WTC11 (cell line): ENCODE data around the gene SPNS3. TPM values are rescaled to one million over a fixed set of nuclear protein-coding genes. Genes with fewer than 3 reads are reported as not detected.

Experiments
- ATAC-seq: fragments of 200-7000 bp; cut with Tn5 transposase; 2 replicates; pipeline ENCODE4 v1.10.0; 2021; ENCODE audit warnings: mild to moderate bottlenecking, moderate library complexity
- CTCF ChIA-PET: fragments of 300-600 bp; sonication (Branson Sonifier 250); formaldehyde crosslinking; loops from one replicate; lab custom pipeline; 2021; ENCODE audit warnings: antibody characterized with exemption; lab: Charles Lee
- POLR2A ChIA-PET: fragments of 350-600 bp; sonication (Branson Sonifier 250); formaldehyde crosslinking; loops from one replicate; lab custom pipeline; 2021; ENCODE audit warnings: antibody characterized with exemption; lab: Charles Lee
- DNase-seq: peaks from one replicate; pipeline ENCODE4 v3.0.0; 2021; ENCODE audit warnings: low spot score
- H3K27ac Mint-ChIP-seq: 2 replicates; pipeline ENCODE4 v1.8.0; 2021; ENCODE audit warnings: mixed read lengths
- H3K27me3 Mint-ChIP-seq: 2 replicates; pipeline ENCODE4 v1.8.0; 2021; ENCODE audit warnings: low read depth, mild to moderate bottlenecking, moderate library complexity, mixed read lengths
- H3K36me3 Mint-ChIP-seq: 2 replicates; pipeline ENCODE4 v1.8.0; 2021; ENCODE audit warnings: mixed read lengths
- H3K4me1 Mint-ChIP-seq: 2 replicates; pipeline ENCODE4 v1.8.0; 2022; ENCODE audit warnings: mixed read lengths
- H3K4me3 Mint-ChIP-seq: 2 replicates; pipeline ENCODE4 v1.8.0; 2021; ENCODE audit warnings: mild to moderate bottlenecking, moderate library complexity, mixed read lengths
- H3K9me3 Mint-ChIP-seq: 2 replicates; pipeline ENCODE4 v1.8.0; 2021; ENCODE audit warnings: mixed read lengths
- AFF4 ChIP-seq: sonication (generic); formaldehyde crosslinking; IDR thresholded peaks from 2 replicates; pipeline ENCODE4 v1.8.1; 2023; ENCODE audit warnings: mild to moderate bottlenecking, missing genetic modification reagents, borderline replicate concordance
- ATF6 ChIP-seq: sonication (generic); formaldehyde crosslinking; IDR thresholded peaks from 2 replicates; pipeline ENCODE4 v1.8.1; 2023; ENCODE audit warnings: mild to moderate bottlenecking, missing genetic modification reagents
- CDX4 ChIP-seq: fragments of 250-450 bp; sonication (Bioruptor Pico); IDR thresholded peaks from 2 replicates; pipeline ENCODE4 v1.9.0; 2021; ENCODE audit warnings: moderate library complexity, mild to moderate bottlenecking, inconsistent platforms, borderline replicate concordance
- ETV6 ChIP-seq: sonication (generic); formaldehyde crosslinking; IDR thresholded peaks from 2 replicates; pipeline ENCODE4 v1.8.1; 2022; ENCODE audit warnings: mild to moderate bottlenecking, missing genetic modification reagents
- MYBL2 ChIP-seq: sonication (generic); formaldehyde crosslinking; IDR thresholded peaks from 2 replicates; pipeline ENCODE4 v1.8.1; 2023; ENCODE audit warnings: mild to moderate bottlenecking, moderate library complexity, missing genetic modification reagents
- NR3C1 ChIP-seq: sonication (generic); formaldehyde crosslinking; conservative IDR thresholded peaks from 2 replicates; pipeline ENCODE4 v1.8.1; 2023; ENCODE audit warnings: low read depth, mild to moderate bottlenecking, missing genetic modification reagents
- OVOL2 ChIP-seq: fragments of 250-450 bp; sonication (Bioruptor Pico); IDR thresholded peaks from 2 replicates; pipeline ENCODE4 v1.9.0; 2021; ENCODE audit warnings: mild to moderate bottlenecking, borderline replicate concordance
- RORB ChIP-seq: fragments of 250-450 bp; sonication (Bioruptor Pico); IDR thresholded peaks from 2 replicates; pipeline ENCODE4 v1.9.0; 2021; ENCODE audit warnings: mild to moderate bottlenecking
- SOX15 ChIP-seq: fragments of 250-450 bp; sonication (Bioruptor Pico); IDR thresholded peaks from 2 replicates; pipeline ENCODE4 v1.9.0; 2021; ENCODE audit warnings: mild to moderate bottlenecking
- ZSCAN18 ChIP-seq: fragments of 250-450 bp; sonication (Bioruptor Pico); IDR thresholded peaks from 2 replicates; pipeline ENCODE4 v2.1.2; 2022; ENCODE audit warnings: mild to moderate bottlenecking, moderate library complexity
- total RNA-seq: library from RNA; stranded (reverse); gene quantifications from 3 replicates; pipeline ENCODE4 v1.2.3, GENCODE V29; 2021
- TF ChIP-seq, protein P1 (sequence below): sonication (generic); formaldehyde crosslinking; IDR thresholded peaks from 2 replicates; pipeline ENCODE4 v1.8.1; 2022; ENCODE audit warnings: mild to moderate bottlenecking, moderate library complexity, missing genetic modification reagents
- TF ChIP-seq, protein P2 (sequence below): sonication (generic); formaldehyde crosslinking; IDR thresholded peaks from 2 replicates; pipeline ENCODE4 v1.8.0; 2023; ENCODE audit warnings: mild to moderate bottlenecking, missing genetic modification reagents
- TF ChIP-seq, protein P3 (sequence below): sonication (generic); formaldehyde crosslinking; IDR thresholded peaks from 2 replicates; pipeline ENCODE4 v1.8.0; 2022; ENCODE audit warnings: mild to moderate bottlenecking, missing genetic modification reagents
- TF ChIP-seq, protein P4 (sequence below): fragments of 250-450 bp; sonication (Bioruptor Pico); IDR thresholded peaks from 2 replicates; pipeline ENCODE4 v1.9.0; 2021; ENCODE audit warnings: mild to moderate bottlenecking, borderline replicate concordance
- TF ChIP-seq, protein P5 (sequence below): fragments of 250-450 bp; sonication (Bioruptor Pico); IDR thresholded peaks from 2 replicates; pipeline ENCODE4 v1.9.0; 2021; ENCODE audit warnings: mild to moderate bottlenecking

SPNS3 gene
- total RNA-seq, 1 experiment from 2014 or later = not detected

- no peak for ATAC-seq
- H3K27me3 Mint-ChIP-seq = no peaks in the 10 kb centered on the region
- ChIA-PET CTCF (interaction anchor here (0.7 to 0.9 kb wide), 2 partner anchors 20 to 59 kb away, joined by 3 read pairs; no protein-coding TSS in a partner anchor), POLR2A (no interaction called here)
- H3K4me3 Mint-ChIP-seq = no peak overlapping the region
- no peak overlapping the region for H3K27ac Mint-ChIP-seq
- H3K36me3 Mint-ChIP-seq = no peaks in the 10 kb centered on the region
- no peaks in the 10 kb centered on the region for H3K9me3 Mint-ChIP-seq
- no peak for DNase-seq
- H3K4me1 Mint-ChIP-seq = no peaks in the 10 kb centered on the region
- TF ChIP-seq, protein P1, sequence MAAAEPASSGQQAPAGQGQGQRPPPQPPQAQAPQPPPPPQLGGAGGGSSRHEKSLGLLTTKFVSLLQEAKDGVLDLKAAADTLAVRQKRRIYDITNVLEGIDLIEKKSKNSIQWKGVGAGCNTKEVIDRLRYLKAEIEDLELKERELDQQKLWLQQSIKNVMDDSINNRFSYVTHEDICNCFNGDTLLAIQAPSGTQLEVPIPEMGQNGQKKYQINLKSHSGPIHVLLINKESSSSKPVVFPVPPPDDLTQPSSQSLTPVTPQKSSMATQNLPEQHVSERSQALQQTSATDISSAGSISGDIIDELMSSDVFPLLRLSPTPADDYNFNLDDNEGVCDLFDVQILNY (CRISPR knock-in tag) = no peak
- TF ChIP-seq, protein P2, sequence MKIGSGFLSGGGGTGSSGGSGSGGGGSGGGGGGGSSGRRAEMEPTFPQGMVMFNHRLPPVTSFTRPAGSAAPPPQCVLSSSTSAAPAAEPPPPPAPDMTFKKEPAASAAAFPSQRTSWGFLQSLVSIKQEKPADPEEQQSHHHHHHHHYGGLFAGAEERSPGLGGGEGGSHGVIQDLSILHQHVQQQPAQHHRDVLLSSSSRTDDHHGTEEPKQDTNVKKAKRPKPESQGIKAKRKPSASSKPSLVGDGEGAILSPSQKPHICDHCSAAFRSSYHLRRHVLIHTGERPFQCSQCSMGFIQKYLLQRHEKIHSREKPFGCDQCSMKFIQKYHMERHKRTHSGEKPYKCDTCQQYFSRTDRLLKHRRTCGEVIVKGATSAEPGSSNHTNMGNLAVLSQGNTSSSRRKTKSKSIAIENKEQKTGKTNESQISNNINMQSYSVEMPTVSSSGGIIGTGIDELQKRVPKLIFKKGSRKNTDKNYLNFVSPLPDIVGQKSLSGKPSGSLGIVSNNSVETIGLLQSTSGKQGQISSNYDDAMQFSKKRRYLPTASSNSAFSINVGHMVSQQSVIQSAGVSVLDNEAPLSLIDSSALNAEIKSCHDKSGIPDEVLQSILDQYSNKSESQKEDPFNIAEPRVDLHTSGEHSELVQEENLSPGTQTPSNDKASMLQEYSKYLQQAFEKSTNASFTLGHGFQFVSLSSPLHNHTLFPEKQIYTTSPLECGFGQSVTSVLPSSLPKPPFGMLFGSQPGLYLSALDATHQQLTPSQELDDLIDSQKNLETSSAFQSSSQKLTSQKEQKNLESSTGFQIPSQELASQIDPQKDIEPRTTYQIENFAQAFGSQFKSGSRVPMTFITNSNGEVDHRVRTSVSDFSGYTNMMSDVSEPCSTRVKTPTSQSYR (CRISPR knock-in tag) = no peak
- TF ChIP-seq MYBL2 (CRISPR knock-in tag) (no peak), ATF6 (no peak), CDX4 (CRISPR knock-in tag) (no peak), NR3C1 (no peak), ETV6 (CRISPR knock-in tag) (no peak), RORB (CRISPR knock-in tag) (no peak), OVOL2 (CRISPR knock-in tag) (no peak), AFF4 (CRISPR knock-in tag) (no peak), ZSCAN18 (CRISPR knock-in tag) (no peak), SOX15 (CRISPR knock-in tag) (no peak)
- TF ChIP-seq, protein P3, sequence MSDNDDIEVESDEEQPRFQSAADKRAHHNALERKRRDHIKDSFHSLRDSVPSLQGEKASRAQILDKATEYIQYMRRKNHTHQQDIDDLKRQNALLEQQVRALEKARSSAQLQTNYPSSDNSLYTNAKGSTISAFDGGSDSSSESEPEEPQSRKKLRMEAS (CRISPR knock-in tag) = no peak
- TF ChIP-seq, protein P4, sequence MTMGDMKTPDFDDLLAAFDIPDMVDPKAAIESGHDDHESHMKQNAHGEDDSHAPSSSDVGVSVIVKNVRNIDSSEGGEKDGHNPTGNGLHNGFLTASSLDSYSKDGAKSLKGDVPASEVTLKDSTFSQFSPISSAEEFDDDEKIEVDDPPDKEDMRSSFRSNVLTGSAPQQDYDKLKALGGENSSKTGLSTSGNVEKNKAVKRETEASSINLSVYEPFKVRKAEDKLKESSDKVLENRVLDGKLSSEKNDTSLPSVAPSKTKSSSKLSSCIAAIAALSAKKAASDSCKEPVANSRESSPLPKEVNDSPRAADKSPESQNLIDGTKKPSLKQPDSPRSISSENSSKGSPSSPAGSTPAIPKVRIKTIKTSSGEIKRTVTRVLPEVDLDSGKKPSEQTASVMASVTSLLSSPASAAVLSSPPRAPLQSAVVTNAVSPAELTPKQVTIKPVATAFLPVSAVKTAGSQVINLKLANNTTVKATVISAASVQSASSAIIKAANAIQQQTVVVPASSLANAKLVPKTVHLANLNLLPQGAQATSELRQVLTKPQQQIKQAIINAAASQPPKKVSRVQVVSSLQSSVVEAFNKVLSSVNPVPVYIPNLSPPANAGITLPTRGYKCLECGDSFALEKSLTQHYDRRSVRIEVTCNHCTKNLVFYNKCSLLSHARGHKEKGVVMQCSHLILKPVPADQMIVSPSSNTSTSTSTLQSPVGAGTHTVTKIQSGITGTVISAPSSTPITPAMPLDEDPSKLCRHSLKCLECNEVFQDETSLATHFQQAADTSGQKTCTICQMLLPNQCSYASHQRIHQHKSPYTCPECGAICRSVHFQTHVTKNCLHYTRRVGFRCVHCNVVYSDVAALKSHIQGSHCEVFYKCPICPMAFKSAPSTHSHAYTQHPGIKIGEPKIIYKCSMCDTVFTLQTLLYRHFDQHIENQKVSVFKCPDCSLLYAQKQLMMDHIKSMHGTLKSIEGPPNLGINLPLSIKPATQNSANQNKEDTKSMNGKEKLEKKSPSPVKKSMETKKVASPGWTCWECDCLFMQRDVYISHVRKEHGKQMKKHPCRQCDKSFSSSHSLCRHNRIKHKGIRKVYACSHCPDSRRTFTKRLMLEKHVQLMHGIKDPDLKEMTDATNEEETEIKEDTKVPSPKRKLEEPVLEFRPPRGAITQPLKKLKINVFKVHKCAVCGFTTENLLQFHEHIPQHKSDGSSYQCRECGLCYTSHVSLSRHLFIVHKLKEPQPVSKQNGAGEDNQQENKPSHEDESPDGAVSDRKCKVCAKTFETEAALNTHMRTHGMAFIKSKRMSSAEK (CRISPR knock-in tag) = no peak
- TF ChIP-seq, protein P5, sequence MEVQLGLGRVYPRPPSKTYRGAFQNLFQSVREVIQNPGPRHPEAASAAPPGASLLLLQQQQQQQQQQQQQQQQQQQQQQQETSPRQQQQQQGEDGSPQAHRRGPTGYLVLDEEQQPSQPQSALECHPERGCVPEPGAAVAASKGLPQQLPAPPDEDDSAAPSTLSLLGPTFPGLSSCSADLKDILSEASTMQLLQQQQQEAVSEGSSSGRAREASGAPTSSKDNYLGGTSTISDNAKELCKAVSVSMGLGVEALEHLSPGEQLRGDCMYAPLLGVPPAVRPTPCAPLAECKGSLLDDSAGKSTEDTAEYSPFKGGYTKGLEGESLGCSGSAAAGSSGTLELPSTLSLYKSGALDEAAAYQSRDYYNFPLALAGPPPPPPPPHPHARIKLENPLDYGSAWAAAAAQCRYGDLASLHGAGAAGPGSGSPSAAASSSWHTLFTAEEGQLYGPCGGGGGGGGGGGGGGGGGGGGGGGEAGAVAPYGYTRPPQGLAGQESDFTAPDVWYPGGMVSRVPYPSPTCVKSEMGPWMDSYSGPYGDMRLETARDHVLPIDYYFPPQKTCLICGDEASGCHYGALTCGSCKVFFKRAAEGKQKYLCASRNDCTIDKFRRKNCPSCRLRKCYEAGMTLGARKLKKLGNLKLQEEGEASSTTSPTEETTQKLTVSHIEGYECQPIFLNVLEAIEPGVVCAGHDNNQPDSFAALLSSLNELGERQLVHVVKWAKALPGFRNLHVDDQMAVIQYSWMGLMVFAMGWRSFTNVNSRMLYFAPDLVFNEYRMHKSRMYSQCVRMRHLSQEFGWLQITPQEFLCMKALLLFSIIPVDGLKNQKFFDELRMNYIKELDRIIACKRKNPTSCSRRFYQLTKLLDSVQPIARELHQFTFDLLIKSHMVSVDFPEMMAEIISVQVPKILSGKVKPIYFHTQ (CRISPR knock-in tag) = no peak
Measured at GRCh38 chr17:4440690-4441686, 7.2 kb downstream of the SPNS3 start.
